Natural killer cell (primary cell): ENCODE results near the gene ARHGAP6. TPM values are rescaled to one million over a fixed set of nuclear protein-coding genes. Genes with fewer than 3 reads are reported as not detected.

ENCODE experiments used
- ATAC-seq, 3 donors: fragments of 150-1000 bp in 2 of 3; fragments of 200-7000 bp in 1 of 3; cut with Tn5 transposase; 1 replicate in 1 of 3; 2 replicates in 2 of 3; pipeline ENCODE4 v1.10.0; 2021; ENCODE audit warnings: mild to moderate bottlenecking in 2 of 3, moderate library complexity in 2 of 3
- DNase-seq, 2 donors: peaks; one replicate each; pipeline versions ENCODE4 v3.0.0 to v3.0.0-alpha.2; 2013 to 2021; ENCODE audit warnings: mixed read lengths in 1 of 2
- H3K27ac ChIP-seq: one replicate; pipeline ENCODE4 v1.5.1; 2013; ENCODE audit warnings: mild to moderate bottlenecking, low read length
- H3K27me3 ChIP-seq: one replicate; pipeline ENCODE4 v1.6.1; 2013; ENCODE audit warnings: low read length; ENCODE audit not compliant: control insufficient read depth, insufficient read depth
- H3K36me3 ChIP-seq: one replicate; pipeline ENCODE4 v1.6.1; 2013; ENCODE audit warnings: low read length; ENCODE audit not compliant: control insufficient read depth, insufficient read depth
- H3K4me1 ChIP-seq: one replicate; pipeline ENCODE4 v1.6.1; 2013; ENCODE audit warnings: low read length; ENCODE audit not compliant: control insufficient read depth, insufficient read depth
- H3K4me3 ChIP-seq: one replicate; pipeline ENCODE4 v1.5.1; 2013; ENCODE audit warnings: low read length
- H3K9me3 ChIP-seq: one replicate; pipeline ENCODE4 v1.6.1; 2013; ENCODE audit warnings: low read length; ENCODE audit not compliant: control insufficient read depth, insufficient read depth
- H3K27ac Mint-ChIP-seq, 2 donors: one replicate each; pipeline ENCODE4 v1.8.0; 2022; ENCODE audit warnings: mild to moderate bottlenecking in 2 of 2, mixed read lengths in 2 of 2, moderate library complexity in 1 of 2
- H3K27me3 Mint-ChIP-seq, 2 donors: one replicate each; pipeline ENCODE4 v1.8.0; 2022; ENCODE audit warnings: low read depth in 2 of 2, mixed read lengths in 2 of 2
- H3K36me3 Mint-ChIP-seq: one replicate; pipeline ENCODE4 v1.8.0; 2022; ENCODE audit warnings: mixed read lengths
- H3K4me1 Mint-ChIP-seq, 2 donors: one replicate each; pipeline ENCODE4 v1.8.0; 2022; ENCODE audit warnings: mixed read lengths in 2 of 2
- H3K4me3 Mint-ChIP-seq: one replicate; pipeline ENCODE4 v1.8.0; 2022; ENCODE audit warnings: mild to moderate bottlenecking, moderate library complexity, mixed read lengths
- H3K9me3 Mint-ChIP-seq, 2 donors: one replicate each; pipeline ENCODE4 v1.8.0; 2022; ENCODE audit warnings: mixed read lengths in 2 of 2
- CTCF ChIP-seq: fragments of 200-600 bp; IDR thresholded peaks from one replicate; pipeline ENCODE4 v1.8.0; 2022; ENCODE audit warnings: antibody characterized with exemption
- WGBS: methylation state at CpG from one replicate; pipeline ENCODE4 v1.1.7; 2013; ENCODE audit warnings: missing lambda C conversion rate; ENCODE audit not compliant: insufficient coverage; 5-methylcytosine and 5-hydroxymethylcytosine counted together
- intact Hi-C: fragments of 100-400 bp; cut with micrococcal nuclease; formaldehyde crosslinking; loops from one replicate; pipeline ENCODE4 v1.14.2; 2022
- total RNA-seq, 4 donors: library from RNA; stranded (reverse); fragments of 120-200 nt in 1 of 4; gene quantifications; one replicate each; pipeline versions ENCODE4 v1.2.3 to v1.2.4, GENCODE V29; 2013 to 2022

The ARHGAP6 gene
- total RNA-seq, 3 donors from 2014 or later (not counting 1 experiment from before 2014, with no cell fraction given), result 0.32 to 1.9 (median 1.8) TPM

GRCh38 chrX:11296051-11296450 is 369.7 kb downstream of the ARHGAP6 start:
- Mint-ChIP-seq H3K36me3 (no peaks in the 10 kb centered on the region), H3K9me3 (no peaks in the 10 kb centered on the region), H3K27me3 (no peaks in the 10 kb centered on the region), H3K27ac (no peak overlapping the region), H3K4me1 (no peaks in the 10 kb centered on the region), H3K4me3 (no peak overlapping the region)
- H3K4me3 ChIP-seq, result no peak overlapping the region
- H3K36me3 ChIP-seq, result no peaks in the 10 kb centered on the region
- no peaks in the 10 kb centered on the region for H3K27me3 ChIP-seq
- H3K27ac ChIP-seq, result no peak overlapping the region
- DNase-seq, result no peak
- no peak for ATAC-seq
- 83% methylated on average over 1 of the region's 5 CpGs for WGBS
- intact Hi-C loops, result no loop called here
- TF ChIP-seq CTCF, result no peak
- H3K9me3 ChIP-seq, result no peaks in the 10 kb centered on the region
- no peaks in the 10 kb centered on the region for H3K4me1 ChIP-seq

- Histone ChIP-seq H3K27ac (no peak within 1 kb of the TSS), H3K4me3 (no peak within 1 kb of the TSS), H3K4me1 (no peaks in the 10 kb centered on the region), H3K27me3 (no peaks in the 10 kb centered on the region), H3K9me3 (no peaks in the 10 kb centered on the region), H3K36me3 (no peaks in the 10 kb centered on the region)
- 100% methylated on average over 2 of the region's 2 CpGs for WGBS
- no peak for DNase-seq
- H3K4me3 Mint-ChIP-seq, result no peak within 1 kb of the TSS
- no peaks in the 10 kb centered on the region for H3K9me3 Mint-ChIP-seq
- no peak within 1 kb of the TSS for H3K27ac Mint-ChIP-seq
- TF ChIP-seq CTCF, result no peak
- ATAC-seq, result no peak
- H3K27me3 Mint-ChIP-seq, result no peaks in the 10 kb centered on the region
- H3K4me1 Mint-ChIP-seq, result no peaks in the 10 kb centered on the region
- no peaks in the 10 kb centered on the region for H3K36me3 Mint-ChIP-seq
- intact Hi-C loops, result no loop called here
Observed at GRCh38 chrX:11293113-11293512, 372.6 kb downstream of the ARHGAP6 start, which contains the start of gene AMELX. TSS of gene AMELX (plus strand) at chrX:11293413. CDS start at chrX:11294789, 1,376 bp downstream.

- no peak overlapping the region for H3K27ac ChIP-seq
- no peaks in the 10 kb centered on the region for H3K4me1 Mint-ChIP-seq
- no peak overlapping the region for H3K4me3 ChIP-seq
- no peaks in the 10 kb centered on the region for H3K27me3 ChIP-seq
- H3K4me1 ChIP-seq, result no peaks in the 10 kb centered on the region
- H3K4me3 Mint-ChIP-seq, result no peak overlapping the region
- H3K9me3 ChIP-seq, result no peaks in the 10 kb centered on the region
- intact Hi-C loops, result no loop called here
- ATAC-seq (no peak), DNase-seq (no peak)
- no peaks in the 10 kb centered on the region for H3K27me3 Mint-ChIP-seq
- 90% methylated on average over 3 of the region's 8 CpGs for WGBS
- no peaks in the 10 kb centered on the region for H3K9me3 Mint-ChIP-seq
- TF ChIP-seq CTCF, result no peak
- no peaks in the 10 kb centered on the region for H3K36me3 Mint-ChIP-seq
- H3K27ac Mint-ChIP-seq, result no peak overlapping the region
- no peaks in the 10 kb centered on the region for H3K36me3 ChIP-seq
Observed at GRCh38 chrX:11290416-11291102, 375.2 kb downstream of the ARHGAP6 start.

DNA sequence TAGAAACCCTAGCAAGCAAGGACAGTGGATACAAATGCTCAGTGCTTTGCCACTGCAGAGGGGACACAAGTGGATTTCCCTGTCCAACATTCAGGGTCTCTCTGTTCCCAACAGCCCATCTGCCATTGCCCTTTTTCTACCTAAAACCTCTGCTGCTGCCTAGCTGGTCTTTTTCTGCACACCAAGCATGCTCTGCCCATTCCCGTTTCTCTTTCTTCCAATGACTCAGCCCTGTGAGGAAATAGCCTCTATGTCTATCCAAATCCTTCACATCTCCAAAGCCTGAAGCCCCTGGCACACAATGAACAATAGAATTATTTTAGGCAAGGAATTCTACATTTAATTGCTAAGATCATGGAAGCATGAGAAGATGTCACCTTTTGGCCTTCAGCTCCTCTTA is 378.2 kb downstream of the ARHGAP6 start:
- TF ChIP-seq CTCF, result no peak
- no peaks in the 10 kb centered on the region for H3K4me1 ChIP-seq
- intact Hi-C loops, result no loop called here
- Mint-ChIP-seq H3K27ac (no peak overlapping the region), H3K36me3 (no peaks in the 10 kb centered on the region), H3K4me1 (no peaks in the 10 kb centered on the region), H3K27me3 (no peaks in the 10 kb centered on the region), H3K4me3 (no peak overlapping the region), H3K9me3 (no peaks in the 10 kb centered on the region)
- ATAC-seq, result no peak
- DNase-seq, result no peak
- H3K36me3 ChIP-seq, result no peaks in the 10 kb centered on the region
- H3K27me3 ChIP-seq, result no peaks in the 10 kb centered on the region
- WGBS, result 57% methylated on average over 1 of the region's 1 CpG
- H3K27ac ChIP-seq, result no peak overlapping the region
- no peak overlapping the region for H3K4me3 ChIP-seq
- no peaks in the 10 kb centered on the region for H3K9me3 ChIP-seq
